HG03064 (cell line): ENCODE results near the gene SLC39A11.

Experiments
- ATAC-seq: cut with Tn5 transposase; IDR thresholded peaks from one replicate; pipeline ENCODE4 v1.9.1; 2021; ENCODE audit warnings: low read depth; ENCODE audit not compliant: unreplicated experiment

SLC39A11 gene

DNA sequence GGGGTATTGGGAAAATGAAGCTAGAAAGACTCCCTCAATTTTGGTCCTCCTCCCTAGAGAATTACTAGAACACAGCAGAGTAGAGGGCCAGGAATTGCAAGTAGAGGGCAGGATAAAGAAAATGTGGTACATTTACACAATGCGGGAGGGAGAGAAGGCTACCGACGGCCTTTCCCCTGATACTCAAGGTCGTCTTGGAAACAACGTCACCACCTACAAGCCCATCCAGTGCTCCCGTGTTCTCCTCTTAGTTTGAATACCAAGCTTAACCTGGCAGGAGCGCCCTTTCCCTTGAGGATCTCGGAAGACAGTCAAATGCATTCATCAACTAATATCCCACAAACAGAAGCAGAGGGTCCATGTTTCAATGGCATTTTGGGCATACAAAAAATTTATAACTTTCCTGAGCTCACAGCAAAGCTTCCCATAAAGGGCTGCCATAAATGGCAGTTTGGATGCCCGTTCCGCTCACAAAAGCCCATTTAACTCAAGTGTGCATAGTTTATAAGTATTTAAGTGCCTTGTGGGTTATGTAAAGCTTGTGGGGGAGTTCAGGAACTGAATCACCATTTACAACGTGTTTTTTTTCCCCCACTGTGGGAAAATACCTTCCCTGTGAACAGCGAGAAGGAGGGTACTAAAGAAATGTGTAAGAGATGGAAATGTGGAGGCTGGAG, 414.6 kb downstream of the SLC39A11 start:
- no peak for ATAC-seq

DNA sequence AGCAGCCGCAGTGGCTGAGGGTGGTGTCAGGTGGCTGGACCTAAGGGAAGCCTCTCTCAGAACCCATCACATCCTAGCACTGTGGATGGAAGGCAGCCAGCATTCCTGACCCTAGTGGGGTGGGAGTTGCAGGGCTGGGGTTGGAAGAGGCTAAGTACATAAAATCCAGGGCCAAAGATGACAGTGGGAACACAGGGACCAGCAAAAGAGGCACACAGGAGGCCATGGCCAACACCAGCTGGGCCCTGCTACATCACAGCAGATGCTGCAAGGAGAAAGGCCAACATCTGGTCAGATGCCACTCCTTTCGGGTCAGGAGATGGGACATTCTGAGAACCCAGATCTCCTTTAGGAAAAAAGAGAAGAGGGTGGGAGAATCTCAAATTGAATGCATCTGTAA, 415.4 kb downstream of the SLC39A11 start:
- no peak for ATAC-seq

GRCh38 chr17:72672729-72673128, 419.8 kb downstream of the SLC39A11 start:
- no peak for ATAC-seq

GRCh38 chr17:72671016-72671415, 421.5 kb downstream of the SLC39A11 start:
- ATAC-seq: no peak

DNA sequence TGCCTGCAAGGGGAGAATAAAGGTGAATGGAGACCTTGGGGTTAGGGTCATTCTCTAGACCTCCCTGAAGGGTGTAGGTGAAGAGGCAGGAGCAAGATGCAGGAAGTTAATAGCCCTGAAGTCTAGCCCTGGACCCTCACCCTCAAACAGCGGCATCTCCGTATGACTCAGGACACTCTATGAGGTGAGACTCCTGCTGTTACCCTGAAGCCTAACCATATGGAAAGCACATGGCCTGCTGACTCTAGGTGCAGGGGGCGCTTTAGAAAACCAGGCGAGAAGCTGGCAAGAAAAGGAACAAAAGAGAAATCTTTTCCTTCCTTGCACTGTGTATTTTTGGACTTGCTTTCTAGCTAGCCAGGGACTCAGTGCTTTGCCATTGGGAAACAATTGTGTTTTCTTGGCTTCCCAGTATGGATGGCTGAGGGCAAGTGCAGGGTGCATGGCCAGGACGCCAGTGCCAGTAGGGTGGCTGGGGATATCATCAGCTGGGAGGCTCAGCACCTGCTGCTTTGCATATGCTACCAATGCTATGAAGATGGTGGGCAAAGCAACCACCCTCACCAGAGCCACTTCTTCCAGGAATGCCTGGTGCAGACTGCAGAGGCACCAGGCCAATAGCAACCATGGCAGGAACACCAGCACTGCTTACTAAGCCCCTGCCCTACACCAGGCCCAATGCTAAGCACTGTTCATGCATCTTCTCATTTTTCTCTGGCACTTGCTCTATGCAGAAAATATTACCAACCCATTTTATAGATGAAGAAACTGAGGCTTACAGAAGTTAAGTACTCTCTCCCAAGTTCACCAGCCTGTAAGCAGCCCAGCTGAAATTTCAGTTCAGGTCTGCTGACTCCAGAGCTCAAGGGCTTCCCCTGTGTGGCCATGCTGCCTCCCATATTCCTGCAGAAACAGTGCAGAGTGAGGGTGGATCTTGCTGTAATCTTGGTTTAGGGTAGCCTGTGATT, 425.1 kb downstream of the SLC39A11 start:
- no peak for ATAC-seq

DNA sequence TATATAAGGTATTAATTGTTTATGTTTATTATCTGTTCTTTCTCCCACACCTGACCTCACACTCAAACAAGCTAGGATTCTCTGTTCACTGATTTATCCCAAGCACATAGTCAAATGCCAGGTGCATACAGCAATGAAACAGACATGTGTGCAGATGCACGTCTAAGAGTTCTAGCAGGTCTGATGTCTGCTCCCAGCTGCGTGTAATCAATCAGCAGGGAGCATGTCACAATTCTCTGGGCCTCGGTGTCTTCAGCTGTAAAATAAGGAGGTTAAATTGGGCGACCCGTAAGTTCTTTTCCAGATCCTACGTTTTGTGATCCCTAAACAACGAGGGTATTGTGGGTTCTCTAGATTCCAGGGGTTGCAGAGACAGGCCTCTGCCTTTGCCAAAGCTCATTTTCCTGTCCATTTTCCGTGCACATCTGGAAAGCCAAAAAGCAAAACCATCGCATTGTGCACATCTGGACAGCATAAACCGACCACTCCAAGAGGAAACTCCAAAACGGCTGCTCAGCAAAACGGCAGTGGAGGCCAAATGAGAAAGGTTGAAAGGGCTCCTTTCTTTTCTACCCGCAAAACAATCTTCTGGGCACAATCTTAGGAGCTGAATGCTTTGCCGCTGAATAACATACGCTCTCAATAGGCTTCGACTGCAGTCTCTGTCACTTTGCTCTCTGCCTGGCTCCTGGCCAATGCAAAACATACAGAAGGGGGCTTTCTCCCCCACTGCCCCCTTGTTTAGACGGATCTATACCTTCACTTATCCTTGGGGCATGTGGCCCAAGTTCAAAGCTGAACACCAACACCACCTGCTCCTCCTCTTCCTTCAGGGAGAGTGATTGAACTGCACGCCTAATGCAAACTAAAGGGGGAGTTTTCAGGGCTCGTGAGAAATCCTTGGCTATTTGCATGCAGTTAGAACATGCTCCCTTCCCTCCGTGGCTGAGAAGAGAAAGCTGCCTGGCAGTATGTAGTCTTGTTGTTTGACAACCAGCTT, 426.3 kb downstream of the SLC39A11 start:
- no peak for ATAC-seq

DNA sequence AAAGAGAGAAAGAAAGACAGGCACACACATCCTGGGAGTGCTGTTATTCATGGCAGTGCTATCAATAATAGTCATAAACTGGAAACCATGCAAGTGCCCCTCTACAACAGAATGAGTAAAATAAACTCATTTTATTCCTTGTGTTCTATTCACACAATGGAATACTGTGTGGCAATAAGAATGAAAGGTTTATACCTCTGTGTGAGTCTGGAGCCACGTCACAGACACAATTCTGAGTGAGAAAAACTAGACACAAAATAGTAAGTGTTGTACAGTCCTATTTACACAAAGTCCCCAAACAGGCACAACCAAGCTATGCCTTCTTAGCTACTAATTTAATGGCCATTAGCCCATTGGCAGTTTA, 429.7 kb downstream of the SLC39A11 start:
- ATAC-seq: no peak

DNA sequence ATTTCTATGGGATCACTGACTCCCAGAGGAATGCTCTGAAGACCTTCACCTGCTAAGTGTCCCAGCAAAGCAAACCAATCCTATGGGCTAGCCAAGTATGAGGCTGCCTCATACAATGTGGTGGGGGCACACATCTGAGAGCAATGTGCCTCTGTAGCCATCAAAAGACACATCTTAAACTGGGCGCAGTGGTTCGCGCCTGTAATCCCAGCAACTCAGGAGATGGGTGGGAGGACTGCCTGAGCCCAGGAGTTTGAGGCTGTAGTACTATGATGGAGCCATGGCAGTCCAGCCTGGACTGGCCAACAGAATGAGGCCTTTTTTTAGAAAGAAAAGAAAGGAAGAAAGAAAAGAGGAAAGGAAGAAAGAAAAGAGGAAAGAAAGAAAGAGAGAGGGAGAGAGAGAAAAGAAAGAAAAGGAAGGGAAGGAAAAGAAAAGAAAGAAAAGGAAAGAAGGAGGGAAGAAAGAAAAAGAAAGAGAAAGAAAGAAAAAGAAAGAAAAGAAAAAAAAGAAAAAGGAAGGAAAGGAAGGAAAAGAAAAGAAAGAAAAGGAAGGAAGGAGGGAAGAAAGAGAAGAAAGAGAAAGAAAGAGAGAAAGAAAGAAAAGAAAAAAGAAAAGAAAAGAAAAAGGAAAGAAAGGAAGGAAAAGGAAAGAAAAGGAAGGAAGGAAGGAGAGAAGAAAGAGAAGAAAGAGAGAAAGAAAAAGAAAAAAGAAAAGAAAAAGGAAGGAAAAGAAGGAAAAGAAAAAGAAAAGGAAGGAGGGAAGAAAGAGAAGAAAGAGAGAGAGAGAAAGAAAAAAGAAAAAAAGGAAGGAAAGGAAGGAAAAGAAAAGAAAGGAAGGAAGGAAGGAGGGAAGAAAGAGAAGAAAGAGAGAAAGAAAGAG, 430.3 kb downstream of the SLC39A11 start:
- ATAC-seq: no peak

DNA sequence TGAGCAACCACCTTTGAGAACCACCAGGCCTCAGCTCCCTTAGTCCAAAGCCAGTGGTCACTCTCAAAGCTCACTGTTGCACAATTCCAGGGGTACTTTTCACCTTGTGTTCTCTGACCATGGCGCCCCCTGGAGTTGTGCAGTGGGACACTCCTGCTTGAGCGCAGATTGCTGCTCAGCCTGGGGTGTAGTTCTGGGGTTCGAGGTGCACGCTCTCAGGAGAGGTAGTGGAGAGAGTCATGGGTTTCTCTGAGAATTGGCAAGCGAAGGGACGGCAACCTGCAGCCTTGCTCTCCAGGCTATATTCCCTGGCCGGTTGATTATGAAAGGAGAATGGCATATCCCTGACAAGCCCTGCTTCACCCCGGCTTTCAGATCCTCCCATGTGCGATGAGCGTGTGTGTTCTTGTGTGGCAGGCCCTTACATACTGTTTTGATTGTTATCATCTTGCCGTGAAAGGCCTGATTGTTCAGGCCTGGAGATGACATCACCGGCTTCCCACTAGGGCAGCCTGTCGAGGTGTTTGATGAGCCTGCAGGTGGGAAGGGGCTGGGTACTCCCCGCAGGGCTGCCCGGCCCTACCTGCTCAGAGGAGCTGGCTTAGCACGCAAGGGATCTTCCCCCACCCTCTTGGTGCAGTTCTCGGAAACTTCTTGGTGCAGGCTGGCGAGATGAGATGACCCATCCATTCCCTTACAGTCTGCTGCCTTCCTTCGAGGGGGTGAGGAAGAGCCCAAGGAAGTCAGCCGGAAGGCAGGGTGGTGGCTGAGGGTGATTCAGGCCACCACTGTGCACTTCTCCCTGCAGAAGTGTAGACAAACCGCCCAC, 431.2 kb downstream of the SLC39A11 start:
- ATAC-seq: no peak

DNA sequence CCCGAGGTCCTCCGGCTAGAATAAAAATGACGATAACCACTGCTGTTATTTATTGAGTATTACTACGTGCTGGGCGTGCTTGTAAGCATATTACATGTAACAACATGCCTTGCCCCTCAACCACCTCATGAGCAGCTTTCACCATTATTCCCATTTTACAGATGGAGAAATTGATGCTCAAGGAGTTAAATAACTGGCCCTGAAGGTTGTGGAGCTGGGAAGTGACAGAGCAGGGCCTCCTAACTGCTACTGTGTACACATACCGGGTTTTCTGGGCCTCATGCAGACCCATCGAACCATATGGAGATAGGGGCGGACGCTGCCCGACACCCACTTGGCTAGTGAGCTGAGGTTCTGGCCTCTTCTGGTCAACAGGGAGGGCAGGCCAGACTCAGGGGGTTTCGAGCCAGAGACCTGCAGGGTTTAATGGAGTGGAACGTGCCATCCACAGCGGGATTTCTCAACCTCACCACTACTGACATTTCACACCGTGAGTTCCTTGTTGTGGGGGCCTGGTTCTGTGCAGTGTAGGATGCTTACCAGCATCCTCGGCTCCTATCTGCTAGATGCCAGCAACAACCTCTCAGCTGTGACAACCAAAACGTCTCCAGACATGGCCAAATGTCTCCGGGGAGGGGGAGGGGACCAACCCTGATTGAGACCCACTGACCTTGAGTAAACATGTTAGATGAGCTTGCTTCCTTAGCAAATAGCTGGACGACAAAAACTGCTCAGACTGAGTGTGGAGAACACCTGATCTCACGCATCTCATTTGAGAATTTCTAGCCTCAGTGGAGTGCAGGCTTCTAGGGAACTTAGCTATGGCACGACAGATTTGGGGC, 432.0 kb downstream of the SLC39A11 start:
- ATAC-seq: no peak

GRCh38 chr17:72659811-72660210, 432.7 kb downstream of the SLC39A11 start:
- no peak for ATAC-seq

GRCh38 chr17:72658675-72659074, 433.8 kb downstream of the SLC39A11 start:
- no peak for ATAC-seq

GRCh38 chr17:72657467-72658317, 434.8 kb downstream of the SLC39A11 start:
- ATAC-seq: no peak

- ATAC-seq: no peak
These were observed 436.2 kb downstream of the SLC39A11 start for GRCh38 chr17:72656130-72656763.

DNA sequence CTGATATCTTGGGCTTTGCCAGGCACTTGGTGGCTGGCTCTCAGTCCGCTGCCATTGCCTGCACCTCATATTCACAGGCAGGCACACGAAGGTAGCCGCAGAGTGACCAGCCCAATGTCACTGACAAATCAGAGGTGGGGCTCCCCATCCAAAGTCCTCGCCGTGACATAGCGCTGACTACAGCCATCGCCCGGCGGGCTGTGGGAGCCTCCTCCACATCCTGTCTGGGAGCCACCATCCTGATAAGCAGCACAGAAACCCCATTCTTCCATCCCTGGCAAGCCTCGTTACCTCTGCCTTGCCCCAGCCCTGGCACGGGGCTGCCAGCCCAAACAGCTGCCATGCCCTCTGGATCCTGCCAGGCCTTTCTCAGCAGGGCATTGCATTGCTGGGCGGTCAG, 437.8 kb downstream of the SLC39A11 start:
- no peak for ATAC-seq

- ATAC-seq: no peak
These were observed 440.5 kb downstream of the SLC39A11 start for GRCh38 chr17:72651988-72652387.

GRCh38 chr17:72648702-72649101, 443.8 kb downstream of the SLC39A11 start:
- ATAC-seq: no peak
